Measurements from ENCODE around the gene GPD1L. TPM values are rescaled to one million over a fixed set of nuclear protein-coding genes. Genes with fewer than 3 reads are reported as not detected.

The GPD1L gene
- total RNA-seq, 4 donors from 2014 or later: 80.8 to 168 (median 91.3) TPM

DNA sequence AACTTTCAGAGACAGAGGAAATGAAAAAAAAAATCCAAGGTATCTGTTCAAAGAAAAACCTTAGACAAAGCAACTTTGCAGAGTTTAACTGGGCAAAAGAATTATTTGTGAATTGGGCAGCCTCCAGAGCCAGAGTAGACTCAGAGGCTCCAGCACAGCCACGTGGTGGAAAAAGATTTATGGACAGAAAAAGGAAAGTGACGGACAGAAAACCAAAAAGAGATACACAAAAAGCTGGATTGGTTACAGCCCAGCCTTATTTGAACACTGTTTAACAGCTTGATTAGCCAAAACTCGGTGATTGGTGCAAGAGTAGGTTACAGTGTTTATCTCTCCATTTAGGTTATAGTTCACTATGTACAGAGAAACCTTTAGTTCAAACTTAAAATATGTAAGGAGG lies 23.7 kb upstream of the GPD1L start:
- in situ Hi-C loops (cut with MboI; ENCODE audit: low sequenced_read_pairs in 4 of 4): no loop called here
- Histone ChIP-seq H3K27me3 (no peaks in the 10 kb centered on the region), H3K4me3 (no peak overlapping the region), H3K36me3 (no peaks in the 10 kb centered on the region), H3K27ac (peak overlapping the region in 3 of 4 donors; percentile 9 to 25 (median 24)), H3K9me3 (no peaks in the 10 kb centered on the region), H3K4me1 (peaks cover 14 to 21% of the 10 kb centered on the region in 2 donors)
- no peak for TF ChIP-seq POLR2A (IDR thresholded peaks at IDR 0.05)
- TF ChIP-seq, protein P1, sequence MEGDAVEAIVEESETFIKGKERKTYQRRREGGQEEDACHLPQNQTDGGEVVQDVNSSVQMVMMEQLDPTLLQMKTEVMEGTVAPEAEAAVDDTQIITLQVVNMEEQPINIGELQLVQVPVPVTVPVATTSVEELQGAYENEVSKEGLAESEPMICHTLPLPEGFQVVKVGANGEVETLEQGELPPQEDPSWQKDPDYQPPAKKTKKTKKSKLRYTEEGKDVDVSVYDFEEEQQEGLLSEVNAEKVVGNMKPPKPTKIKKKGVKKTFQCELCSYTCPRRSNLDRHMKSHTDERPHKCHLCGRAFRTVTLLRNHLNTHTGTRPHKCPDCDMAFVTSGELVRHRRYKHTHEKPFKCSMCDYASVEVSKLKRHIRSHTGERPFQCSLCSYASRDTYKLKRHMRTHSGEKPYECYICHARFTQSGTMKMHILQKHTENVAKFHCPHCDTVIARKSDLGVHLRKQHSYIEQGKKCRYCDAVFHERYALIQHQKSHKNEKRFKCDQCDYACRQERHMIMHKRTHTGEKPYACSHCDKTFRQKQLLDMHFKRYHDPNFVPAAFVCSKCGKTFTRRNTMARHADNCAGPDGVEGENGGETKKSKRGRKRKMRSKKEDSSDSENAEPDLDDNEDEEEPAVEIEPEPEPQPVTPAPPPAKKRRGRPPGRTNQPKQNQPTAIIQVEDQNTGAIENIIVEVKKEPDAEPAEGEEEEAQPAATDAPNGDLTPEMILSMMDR (IDR thresholded peaks at IDR 0.05 in 4 of 5, conservative IDR thresholded peaks at IDR 0.05 in 1 of 5): no peak
- ATAC-seq: peak in 1 of 2 donors; percentile 37
- intact Hi-C loops (cut with DNase I; ENCODE audit: low total_unique reads): no loop called here
- DNase-seq: no peak

DNA sequence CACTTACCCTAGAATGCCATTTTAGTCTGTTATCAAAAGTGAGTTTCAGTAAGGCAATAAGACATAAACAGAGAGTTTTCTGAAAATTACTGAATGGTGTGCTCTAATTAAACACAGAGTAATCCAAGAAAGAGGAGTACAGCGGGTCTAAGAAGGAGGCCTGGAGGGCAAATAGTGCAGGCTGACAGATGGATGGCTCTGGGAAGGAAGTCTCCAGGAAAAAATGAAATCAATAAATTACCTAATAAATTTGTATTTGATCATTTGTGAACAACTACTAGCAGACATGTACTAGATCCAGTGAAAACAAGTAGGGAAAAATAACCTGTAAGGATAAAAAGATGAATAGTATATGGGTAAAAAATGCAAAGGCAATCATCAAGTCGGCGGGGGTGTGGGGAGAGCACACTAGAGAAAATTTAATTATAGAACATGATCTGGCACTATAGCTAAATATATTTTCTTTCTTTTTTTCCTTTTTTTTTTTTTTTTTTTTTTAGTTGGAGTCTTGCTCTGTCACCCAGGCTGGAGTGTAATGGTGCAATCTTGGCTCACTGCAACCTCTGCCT lies 22.6 kb upstream of the GPD1L start:
- ATAC-seq (no peak), DNase-seq (no peak)
- TF ChIP-seq POLR2A (IDR thresholded peaks at IDR 0.05): no peak
- TF ChIP-seq, protein P1 (IDR thresholded peaks at IDR 0.05 in 4 of 5, conservative IDR thresholded peaks at IDR 0.05 in 1 of 5): no peak
- Histone ChIP-seq H3K4me3 (no peak overlapping the region), H3K9me3 (no peaks in the 10 kb centered on the region), H3K36me3 (no peaks in the 10 kb centered on the region), H3K27me3 (no peaks in the 10 kb centered on the region), H3K4me1 (peaks cover 14 to 17% of the 10 kb centered on the region in 2 donors), H3K27ac (no peak overlapping the region)
- intact Hi-C loops (cut with DNase I; ENCODE audit: low total_unique reads) (no loop called here), in situ Hi-C loops (cut with MboI; ENCODE audit: low sequenced_read_pairs in 4 of 4) (no loop called here)

DNA sequence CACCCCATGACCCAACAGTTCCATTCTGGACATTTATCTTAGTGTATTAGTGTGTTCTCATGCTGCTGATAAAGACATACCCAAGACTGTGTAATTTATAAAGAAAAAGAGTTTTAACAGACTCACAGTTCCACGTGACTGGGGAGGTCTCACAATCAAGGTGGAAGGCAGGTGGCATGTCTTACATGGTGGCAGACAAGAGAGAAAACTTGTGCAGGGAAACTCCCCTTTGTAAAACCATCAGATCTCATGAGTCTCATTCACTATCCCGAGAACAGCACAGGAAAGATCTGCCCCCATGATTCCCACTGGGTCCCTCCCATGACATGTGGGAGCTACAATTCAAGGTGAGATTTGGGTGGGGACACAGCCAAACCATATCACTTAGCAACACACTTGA lies 21.6 kb upstream of the GPD1L start:
- Histone ChIP-seq H3K27me3 (no peaks in the 10 kb centered on the region), H3K4me3 (no peak overlapping the region), H3K9me3 (no peaks in the 10 kb centered on the region), H3K36me3 (no peaks in the 10 kb centered on the region), H3K27ac (no peak overlapping the region), H3K4me1 (peaks cover 14 to 17% of the 10 kb centered on the region in 2 donors)
- intact Hi-C loops (cut with DNase I; ENCODE audit: low total_unique reads): no loop called here
- TF ChIP-seq, protein P1 (IDR thresholded peaks at IDR 0.05 in 4 of 5, conservative IDR thresholded peaks at IDR 0.05 in 1 of 5): no peak
- TF ChIP-seq POLR2A (IDR thresholded peaks at IDR 0.05): no peak
- ATAC-seq (no peak), DNase-seq (no peak)
- in situ Hi-C loops (cut with MboI; ENCODE audit: low sequenced_read_pairs in 4 of 4): no loop called here

DNA sequence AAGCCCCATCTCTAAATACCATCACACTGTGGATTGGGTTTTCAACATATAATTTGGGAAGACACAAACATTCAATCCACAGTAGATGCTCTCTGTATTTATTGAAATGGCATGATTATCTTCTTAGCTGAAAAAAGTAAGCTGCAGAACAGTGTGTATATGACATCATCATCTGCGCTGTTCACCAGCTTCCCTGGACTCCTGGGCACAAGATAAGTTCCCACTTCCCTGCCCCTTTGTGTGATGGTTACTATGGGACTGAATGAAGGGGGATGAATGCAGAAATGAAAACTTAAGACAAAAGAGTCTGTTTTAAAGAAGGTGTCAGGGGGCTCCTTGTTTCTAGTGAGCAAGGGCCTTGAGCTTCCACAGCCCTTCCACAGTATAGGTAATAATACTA lies 20.0 kb upstream of the GPD1L start:
- H3K27me3 ChIP-seq: no peaks in the 10 kb centered on the region
- in situ Hi-C loops (cut with MboI; ENCODE audit: low sequenced_read_pairs in 4 of 4): no loop called here
- H3K9me3 ChIP-seq: no peaks in the 10 kb centered on the region
- H3K27ac ChIP-seq: no peak overlapping the region
- DNase-seq: no peak
- H3K4me3 ChIP-seq: no peak overlapping the region
- ATAC-seq: no peak
- H3K36me3 ChIP-seq: no peaks in the 10 kb centered on the region
- H3K4me1 ChIP-seq: peaks cover 14 to 17% of the 10 kb centered on the region in 2 donors
- TF ChIP-seq, protein P1 (IDR thresholded peaks at IDR 0.05 in 4 of 5, conservative IDR thresholded peaks at IDR 0.05 in 1 of 5): no peak
- TF ChIP-seq POLR2A (IDR thresholded peaks at IDR 0.05): no peak
- intact Hi-C loops (cut with DNase I; ENCODE audit: low total_unique reads): no loop called here

DNA sequence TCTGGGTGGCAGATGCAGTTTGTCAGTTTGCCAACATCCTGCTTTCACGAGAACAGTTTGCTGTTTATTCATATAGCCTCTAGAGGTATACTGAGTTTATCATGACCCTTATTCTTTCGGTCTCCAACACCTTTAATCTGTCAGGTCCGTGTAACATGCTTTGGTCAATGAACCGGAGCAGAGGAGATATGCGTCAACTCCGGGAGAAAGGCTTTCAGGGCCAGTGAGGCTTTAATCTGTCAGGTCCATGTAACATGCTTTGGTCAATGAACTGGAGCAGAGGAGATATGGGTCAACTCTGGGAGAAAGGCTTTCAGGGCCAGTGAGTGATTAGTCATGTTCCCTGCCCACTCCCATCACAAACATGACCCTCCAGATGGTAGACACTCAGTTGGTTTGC lies 16.9 kb upstream of the GPD1L start:
- in situ Hi-C loops (cut with MboI; ENCODE audit: low sequenced_read_pairs in 4 of 4) (no loop called here), intact Hi-C loops (cut with DNase I; ENCODE audit: low total_unique reads) (no loop called here)
- DNase-seq (no peak), ATAC-seq (no peak)
- Histone ChIP-seq H3K27ac (no peak overlapping the region), H3K4me3 (no peak overlapping the region), H3K36me3 (no peaks in the 10 kb centered on the region), H3K4me1 (no peaks in the 10 kb centered on the region), H3K27me3 (no peaks in the 10 kb centered on the region), H3K9me3 (no peaks in the 10 kb centered on the region)
- no peak for TF ChIP-seq POLR2A (IDR thresholded peaks at IDR 0.05)
- TF ChIP-seq, protein P1 (IDR thresholded peaks at IDR 0.05 in 4 of 5, conservative IDR thresholded peaks at IDR 0.05 in 1 of 5): no peak

All from gastrocnemius medialis (tissue), 4 donors.